Right lobe of liver (tissue), 6 donors: ENCODE measurements around the gene H1-8. TPM values are rescaled to one million over a fixed set of nuclear protein-coding genes. Genes with fewer than 3 reads are reported as not detected.

Experiments used
- ATAC-seq, 4 donors: fragments of 200-7000 bp; cut with Tn5 transposase; one replicate each; pipeline ENCODE4 v1.9.1; 2020; ENCODE audit warnings: mild to moderate bottlenecking in 4 of 4, moderate library complexity in 4 of 4
- DNase-seq, 3 donors: peaks; one replicate each; pipeline ENCODE4 v3.0.0-alpha.2; 2020
- H3K27ac ChIP-seq, 3 donors: fragments of 200-600 bp; one replicate each; pipeline ENCODE4 v1.8.0; 2022
- H3K27me3 ChIP-seq, 2 donors: fragments of 200-600 bp; one replicate each; pipeline ENCODE4 v1.8.0; 2022
- H3K36me3 ChIP-seq, 4 donors: fragments of 200-600 bp; sonication (generic) in 1 of 4; one replicate each; pipeline versions ENCODE4 v1.5.1 to v1.8.0; 2017 to 2022; ENCODE audit warnings: control low read depth in 1 of 4
- H3K4me1 ChIP-seq, 4 donors: fragments of 200-600 bp; sonication (generic) in 1 of 4; one replicate each; pipeline versions ENCODE4 v1.5.1 to v1.8.0; 2017 to 2022; ENCODE audit warnings: control low read depth in 1 of 4
- H3K4me3 ChIP-seq, 3 donors: fragments of 200-600 bp; one replicate each; pipeline ENCODE4 v1.8.0; 2022
- H3K9me3 ChIP-seq, 4 donors: fragments of 200-600 bp; sonication (generic) in 1 of 4; one replicate each; pipeline versions ENCODE4 v1.5.1 to v1.8.0; 2017 to 2022; ENCODE audit warnings: control low read depth in 1 of 4
- POLR2A ChIP-seq: fragments of 450-650 bp; IDR thresholded peaks from one replicate; pipeline ENCODE4 v1.6.1; 2017; ENCODE audit warnings: antibody characterized with exemption, mild to moderate bottlenecking
- WGBS: methylation state at CpG from one replicate; pipeline ENCODE4 v1.1.6; 2018; ENCODE audit warnings: low coverage, low lambda C conversion rate; ENCODE audit not compliant: insufficient coverage; ENCODE audit errors: missing lambda C conversion rate; 5-methylcytosine and 5-hydroxymethylcytosine counted together
- intact Hi-C, 2 donors: fragments of 100-400 bp; cut with DNase I; formaldehyde crosslinking; loops; one replicate each; pipeline versions ENCODE4 v1.11.2 to v1.14.1; 2022
- total RNA-seq, 6 experiments: library from RNA; depleted of rRNA in 2 of 6; stranded (reverse); fragments of >200 nt in 2 of 6; fragmentation: NEBNext Ultra II Directional in 3 of 6; extraction: Animal tissue kit (Norgen Biotek cat#: 25700) in 3 of 6; gene quantifications; one replicate each; pipeline versions ENCODE4 v1.1.0 to v1.2.4, GENCODE V29; 2016 to 2023
- TF ChIP-seq, protein P1 (sequence below), 4 donors: fragments of 200-600 bp in 3 of 4; fragments of 450-650 bp in 1 of 4; IDR thresholded peaks; one replicate each; pipeline versions ENCODE4 v1.5.1 to v1.8.0; 2016 to 2022; ENCODE audit warnings: antibody characterized with exemption in 4 of 4, mild to moderate bottlenecking in 2 of 4
- donor health status: DM: no; HTN: yes; CAD: no.
- donor health status: DM: no; HTN: no; CAD: no.
- donor health status: DM: no; HTN: no; CAD: no.
- donor health status: DM: no; HTN: yes; CAD: no.
- donor health status: DM: no; HTN: yes; CAD: no.

The H1-8 gene
- total RNA-seq, 6 experiments from 2014 or later = not detected

DNA sequence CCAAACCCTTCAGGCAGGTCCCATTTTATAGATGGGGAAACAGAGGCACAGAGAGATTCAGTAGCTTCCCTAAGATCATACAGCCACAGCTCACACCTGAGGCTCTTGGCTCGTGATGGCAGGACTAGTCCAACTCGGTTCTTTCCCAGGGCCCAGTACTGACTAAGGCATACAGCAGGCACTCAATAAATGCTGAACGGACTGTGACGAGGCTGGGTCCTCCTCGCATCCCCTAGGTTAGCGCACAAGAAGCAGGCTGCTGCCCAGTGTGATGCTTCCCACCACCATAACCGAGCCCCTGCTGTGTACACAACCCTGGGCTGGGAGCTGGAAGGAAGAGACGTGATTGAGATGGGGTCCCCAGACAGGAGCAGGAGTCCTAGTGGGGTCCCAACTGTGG lies 38.6 kb downstream of the H1-8 start:
- Histone ChIP-seq H3K36me3 (no peaks in the 10 kb centered on the region), H3K9me3 (no peaks in the 10 kb centered on the region), H3K4me1 (peaks cover 0 to 7% (median under 1%) of the 10 kb centered on the region in 4 donors), H3K27ac (no peak overlapping the region), H3K27me3 (no peaks in the 10 kb centered on the region), H3K4me3 (no peak overlapping the region)
- ATAC-seq = no peak
- intact Hi-C loops = no loop called here
- WGBS = no CpG with 5 or more reads among the region's 8 CpGs
- DNase-seq = no peak
- TF ChIP-seq, protein P1, sequence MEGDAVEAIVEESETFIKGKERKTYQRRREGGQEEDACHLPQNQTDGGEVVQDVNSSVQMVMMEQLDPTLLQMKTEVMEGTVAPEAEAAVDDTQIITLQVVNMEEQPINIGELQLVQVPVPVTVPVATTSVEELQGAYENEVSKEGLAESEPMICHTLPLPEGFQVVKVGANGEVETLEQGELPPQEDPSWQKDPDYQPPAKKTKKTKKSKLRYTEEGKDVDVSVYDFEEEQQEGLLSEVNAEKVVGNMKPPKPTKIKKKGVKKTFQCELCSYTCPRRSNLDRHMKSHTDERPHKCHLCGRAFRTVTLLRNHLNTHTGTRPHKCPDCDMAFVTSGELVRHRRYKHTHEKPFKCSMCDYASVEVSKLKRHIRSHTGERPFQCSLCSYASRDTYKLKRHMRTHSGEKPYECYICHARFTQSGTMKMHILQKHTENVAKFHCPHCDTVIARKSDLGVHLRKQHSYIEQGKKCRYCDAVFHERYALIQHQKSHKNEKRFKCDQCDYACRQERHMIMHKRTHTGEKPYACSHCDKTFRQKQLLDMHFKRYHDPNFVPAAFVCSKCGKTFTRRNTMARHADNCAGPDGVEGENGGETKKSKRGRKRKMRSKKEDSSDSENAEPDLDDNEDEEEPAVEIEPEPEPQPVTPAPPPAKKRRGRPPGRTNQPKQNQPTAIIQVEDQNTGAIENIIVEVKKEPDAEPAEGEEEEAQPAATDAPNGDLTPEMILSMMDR (IDR thresholded peaks at IDR 0.05) = no peak
- no peak for TF ChIP-seq POLR2A

DNA sequence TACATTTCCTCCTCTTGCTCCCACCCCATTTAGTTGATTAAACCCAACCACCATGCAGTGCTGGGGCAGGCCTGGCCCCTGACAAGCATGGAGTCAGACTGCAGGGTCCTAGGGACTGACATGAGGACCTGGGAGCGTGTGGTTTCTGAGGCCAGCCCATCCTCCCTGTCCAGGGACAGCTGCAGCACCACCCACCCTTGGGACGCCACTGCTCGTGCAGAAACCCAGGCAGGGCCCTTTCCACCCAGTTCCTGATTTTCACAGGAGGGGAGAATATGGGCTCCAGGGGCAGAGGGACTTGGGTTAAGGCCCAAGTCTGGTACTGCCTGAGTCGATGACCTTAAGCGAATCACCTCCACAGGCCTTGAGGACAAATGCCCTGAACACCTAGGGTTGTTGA lies 39.8 kb downstream of the H1-8 start:
- H3K27ac ChIP-seq = no peak overlapping the region
- no peak overlapping the region for H3K4me3 ChIP-seq
- no peaks in the 10 kb centered on the region for H3K27me3 ChIP-seq
- no peaks in the 10 kb centered on the region for H3K36me3 ChIP-seq
- ATAC-seq = peak in 2 of 4 donors; percentile 8 to 13
- intact Hi-C loops = no loop called here
- TF ChIP-seq, protein P1 (IDR thresholded peaks at IDR 0.05) = no peak
- no CpG with 5 or more reads among the region's 5 CpGs for WGBS
- H3K9me3 ChIP-seq = no peaks in the 10 kb centered on the region
- DNase-seq = no peak
- no peaks in the 10 kb centered on the region for H3K4me1 ChIP-seq

DNA sequence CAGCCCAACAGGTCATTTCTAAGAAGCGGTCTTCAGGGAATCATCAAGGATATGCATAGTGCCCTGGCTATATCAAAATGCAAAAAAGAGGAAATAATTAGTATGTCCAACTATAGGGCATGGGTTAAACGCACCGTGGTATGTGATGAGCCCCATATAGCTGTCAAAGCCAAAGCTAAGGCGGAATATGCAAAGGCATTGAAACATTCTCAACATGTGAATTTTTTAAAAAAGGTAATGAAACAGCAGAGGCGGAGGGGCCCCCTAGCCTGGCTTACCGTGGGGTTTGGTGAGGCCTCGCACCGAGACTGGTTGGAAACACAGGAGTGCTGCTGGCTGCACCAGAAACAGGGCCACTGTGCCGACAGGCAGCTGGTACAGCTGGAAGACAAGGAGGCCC lies 40.3 kb downstream of the H1-8 start:
- H3K27ac ChIP-seq = no peak overlapping the region
- 75% methylated on average over 4 of the region's 9 CpGs for WGBS
- H3K4me3 ChIP-seq = no peak overlapping the region
- DNase-seq (no peak), ATAC-seq (no peak)
- H3K9me3 ChIP-seq = no peaks in the 10 kb centered on the region
- no peaks in the 10 kb centered on the region for H3K36me3 ChIP-seq
- no peaks in the 10 kb centered on the region for H3K4me1 ChIP-seq
- no peaks in the 10 kb centered on the region for H3K27me3 ChIP-seq
- intact Hi-C loops = no loop called here
- TF ChIP-seq POLR2A = no peak
- TF ChIP-seq, protein P1 (IDR thresholded peaks at IDR 0.05) = no peak

DNA sequence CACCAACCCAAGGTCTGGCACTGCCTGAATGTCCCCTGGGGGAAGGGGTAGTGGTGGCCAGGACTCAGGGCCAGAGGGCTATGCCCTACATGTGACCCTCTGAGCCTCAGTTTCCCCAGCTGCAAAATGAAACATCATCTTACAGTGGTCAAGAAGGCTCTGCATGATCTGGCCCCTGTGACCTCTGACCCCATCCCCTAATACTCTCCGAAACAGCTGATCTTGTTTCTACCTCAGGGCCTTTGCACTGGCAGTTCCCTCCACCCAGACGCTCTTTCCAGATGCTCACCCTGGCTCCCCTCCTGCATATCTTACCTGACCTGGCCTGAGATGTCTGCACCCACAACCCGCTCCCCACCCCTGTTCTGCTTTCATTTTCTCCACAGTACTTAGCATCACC lies 41.7 kb downstream of the H1-8 start:
- intact Hi-C loops = no loop called here
- DNase-seq (no peak), ATAC-seq (no peak)
- Histone ChIP-seq H3K27me3 (no peaks in the 10 kb centered on the region), H3K4me1 (no peaks in the 10 kb centered on the region), H3K27ac (no peak overlapping the region), H3K4me3 (no peak overlapping the region), H3K36me3 (no peaks in the 10 kb centered on the region), H3K9me3 (no peaks in the 10 kb centered on the region)
- TF ChIP-seq, protein P1 (IDR thresholded peaks at IDR 0.05) = no peak
- TF ChIP-seq POLR2A = no peak
- 81% methylated on average over 3 of the region's 3 CpGs for WGBS
